HG02852 (cell line): ENCODE data around the gene MALSU1.
"Not testable (repeated sequence)": the region's sequence is repeated elsewhere in the genome, so short reads cannot be mapped to it uniquely, and the experiment has no call there.

Experiments
- ATAC-seq: cut with Tn5 transposase; IDR thresholded peaks from one replicate; pipeline ENCODE4 v1.9.1; 2021; ENCODE audit warnings: mild to moderate bottlenecking, moderate library complexity; ENCODE audit not compliant: unreplicated experiment

The MALSU1 gene

GRCh38 chr7:23285657-23286646 lies 13.2 kb upstream of the MALSU1 start:
- ATAC-seq, result no peak

GRCh38 chr7:23287612-23288011 lies 11.5 kb upstream of the MALSU1 start:
- ATAC-seq, result no peak

GRCh38 chr7:23290993-23291392 lies 8.1 kb upstream of the MALSU1 start:
- no peak for ATAC-seq

DNA sequence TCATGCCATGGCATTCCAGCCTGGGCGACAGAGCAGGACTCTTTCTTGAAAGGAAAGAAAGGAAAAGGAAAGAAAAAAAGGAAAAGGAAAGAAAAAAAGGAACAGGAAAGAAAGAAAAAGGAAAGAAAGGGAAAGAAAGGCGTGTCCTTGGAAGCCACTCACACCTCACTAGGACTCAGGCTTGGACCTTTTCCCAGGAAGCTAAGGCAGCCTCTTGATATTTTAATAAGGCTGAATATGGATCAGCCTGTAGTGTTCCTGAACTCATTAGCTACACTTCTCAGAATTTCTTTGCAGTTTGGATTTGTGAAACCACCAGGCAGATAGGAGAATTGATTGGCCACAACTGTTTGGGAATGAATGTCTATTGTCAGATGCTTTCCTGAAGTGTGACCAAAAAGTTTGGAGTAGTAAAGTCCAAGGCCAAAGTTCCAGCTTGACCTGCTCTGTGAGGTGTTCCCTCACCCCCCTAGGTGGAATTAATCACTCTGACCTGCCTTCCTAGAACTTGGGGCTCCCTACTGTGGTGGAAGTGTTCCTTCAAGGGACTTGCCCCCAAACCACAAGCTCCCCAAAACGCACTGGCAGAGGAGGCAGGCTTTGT lies 7.1 kb upstream of the MALSU1 start:
- ATAC-seq, result no peak

- ATAC-seq, result no peak
These were observed 6.5 kb upstream of the MALSU1 start for GRCh38 chr7:23292623-23293022.

DNA sequence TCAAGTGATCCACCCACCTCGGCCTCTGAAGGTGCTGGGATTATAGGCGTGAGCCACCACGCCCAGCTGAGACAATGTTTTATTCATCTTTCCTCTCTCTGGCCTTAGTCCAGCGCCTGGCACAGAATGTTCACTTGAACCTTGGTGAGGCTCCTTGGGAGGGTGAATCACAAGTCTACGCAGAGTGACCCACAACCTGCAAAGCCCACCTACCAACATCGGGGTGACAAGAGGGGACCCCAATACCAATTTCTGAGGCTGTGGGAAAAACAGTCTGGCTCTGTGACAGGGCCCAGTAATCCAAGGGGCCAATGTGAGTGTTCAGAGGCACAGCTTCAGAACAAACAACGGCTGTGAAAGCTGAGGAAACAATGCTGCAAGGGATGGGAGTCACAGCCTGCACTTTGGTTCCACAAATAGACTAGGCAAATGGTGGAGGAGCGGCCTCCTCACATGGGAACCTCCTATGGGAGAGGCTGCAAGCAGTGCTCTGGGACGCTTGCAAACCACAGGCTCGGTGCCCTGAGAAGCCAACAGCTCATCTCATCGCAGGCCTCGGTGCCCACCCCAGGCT lies 5.6 kb upstream of the MALSU1 start:
- ATAC-seq, result no peak

GRCh38 chr7:23294549-23295400 lies 4.4 kb upstream of the MALSU1 start:
- no peak for ATAC-seq

DNA sequence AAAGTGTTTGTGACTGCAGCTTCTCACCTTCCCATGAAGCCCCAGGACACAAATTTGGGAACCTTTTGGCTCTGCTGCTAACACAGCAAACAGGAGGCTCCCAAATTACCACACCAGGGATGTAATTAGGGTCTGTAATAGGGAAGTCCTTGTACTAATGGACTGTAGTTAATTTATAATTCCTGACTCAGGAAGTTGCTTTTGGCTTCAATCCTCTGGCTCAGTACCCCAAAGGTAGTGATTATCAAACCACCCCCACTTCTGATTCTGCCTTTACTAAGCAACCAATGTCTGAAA lies 3.8 kb upstream of the MALSU1 start:
- no peak for ATAC-seq

GRCh38 chr7:23298141-23298881 lies 828 bp upstream of the MALSU1 start:
- ATAC-seq, result no peak

GRCh38 chr7:23299770-23300300 lies 696 bp downstream of the MALSU1 start:
- no peak for ATAC-seq

- no peak for ATAC-seq
These were observed 7.9 kb downstream of the MALSU1 start for GRCh38 chr7:23306936-23307521.

- no peak for ATAC-seq
These were observed 9.6 kb downstream of the MALSU1 start for GRCh38 chr7:23308754-23309153.

DNA sequence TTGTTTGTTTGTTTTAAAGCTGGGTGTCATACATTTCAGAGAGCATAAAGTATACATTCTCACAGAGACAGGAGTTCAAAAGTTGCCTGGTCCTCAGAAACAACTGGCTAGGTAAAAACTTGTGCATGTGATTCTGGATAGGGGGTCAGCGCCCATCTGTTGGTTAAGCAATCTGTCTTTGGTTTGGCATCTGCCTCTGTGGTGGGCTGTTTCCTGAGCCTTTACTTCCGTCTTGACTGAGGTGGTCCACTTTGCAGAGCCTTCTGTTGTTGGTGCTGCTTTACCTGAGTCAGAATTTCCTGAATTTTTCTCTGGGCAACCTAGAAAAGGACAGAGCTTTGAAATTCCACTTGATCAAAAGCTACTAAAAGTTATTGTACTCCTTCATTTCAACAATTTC lies 13.0 kb downstream of the MALSU1 start:
- not testable (repeated sequence) for ATAC-seq

GRCh38 chr7:23315366-23315765 lies 16.2 kb downstream of the MALSU1 start:
- ATAC-seq, result no peak

DNA sequence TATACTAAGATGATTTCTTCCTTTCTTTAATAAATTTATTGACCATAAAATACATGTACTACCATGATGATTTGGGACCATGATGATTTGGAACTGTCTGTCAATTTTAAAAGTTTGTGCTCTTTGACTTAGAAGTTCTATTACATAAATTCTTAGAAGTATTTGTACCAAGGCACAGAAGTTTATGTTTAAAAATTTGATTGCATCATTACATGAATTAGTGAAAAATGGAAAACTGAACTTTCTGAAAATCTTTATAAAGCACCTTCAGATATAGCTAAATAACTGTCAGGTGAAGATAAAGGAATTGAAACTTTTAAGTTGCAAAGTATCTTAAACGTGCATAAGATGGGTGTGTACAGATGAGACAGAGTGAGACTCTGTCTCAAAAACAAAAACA lies 32.0 kb downstream of the MALSU1 start:
- ATAC-seq, result no peak

DNA sequence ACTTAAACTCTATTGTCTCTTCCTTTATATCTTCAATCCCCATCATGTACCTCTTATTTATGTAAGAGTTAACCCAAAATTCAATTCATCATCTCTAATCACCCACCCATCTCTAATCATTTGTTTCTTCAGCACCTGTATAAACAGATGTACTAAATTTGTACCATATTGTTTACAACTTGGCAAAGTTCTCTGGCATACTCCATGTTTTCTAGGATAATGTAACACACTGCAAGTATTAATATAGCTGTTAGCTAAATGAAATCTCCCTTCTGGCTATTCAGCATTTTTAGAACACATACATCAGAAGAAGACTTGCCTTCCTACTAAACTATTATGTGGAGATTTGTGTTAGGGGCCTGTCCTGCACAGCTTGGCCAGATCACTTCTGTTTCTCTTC lies 33.1 kb downstream of the MALSU1 start:
- no peak for ATAC-seq

DNA sequence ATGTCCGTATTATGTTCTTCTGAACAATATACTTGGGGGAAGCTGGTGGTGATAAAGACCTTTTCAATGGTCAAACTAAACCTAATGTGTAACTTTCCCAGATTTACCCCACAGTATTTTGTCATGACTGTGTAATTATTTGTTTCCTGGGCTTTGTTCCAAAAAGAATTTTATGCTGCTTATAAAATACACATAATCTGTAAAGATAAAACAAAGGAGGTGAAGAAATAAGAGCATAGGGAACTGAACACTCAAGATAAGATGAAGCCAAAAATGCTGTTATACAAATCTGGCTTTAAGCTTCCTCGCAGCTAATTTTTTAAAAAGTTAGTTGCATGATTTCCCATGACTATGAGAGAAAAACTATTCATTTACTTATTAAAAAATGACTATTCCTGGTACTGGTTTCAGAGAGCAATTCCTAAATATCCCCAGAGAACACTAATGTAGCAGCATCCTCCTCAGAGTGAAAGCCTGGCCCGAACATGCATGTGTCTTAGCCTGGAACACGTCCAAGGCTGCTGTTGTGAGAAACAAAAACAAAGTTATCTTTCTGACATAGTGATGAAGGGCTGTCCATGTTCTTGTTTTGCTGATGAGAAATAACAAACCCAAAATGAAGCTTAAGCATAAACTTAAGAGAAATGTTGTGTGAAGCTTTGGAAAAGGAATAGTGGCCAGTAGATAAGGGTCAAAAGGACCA lies 33.9 kb downstream of the MALSU1 start:
- no peak for ATAC-seq

GRCh38 chr7:23333671-23334246 lies 34.6 kb downstream of the MALSU1 start:
- no peak for ATAC-seq

DNA sequence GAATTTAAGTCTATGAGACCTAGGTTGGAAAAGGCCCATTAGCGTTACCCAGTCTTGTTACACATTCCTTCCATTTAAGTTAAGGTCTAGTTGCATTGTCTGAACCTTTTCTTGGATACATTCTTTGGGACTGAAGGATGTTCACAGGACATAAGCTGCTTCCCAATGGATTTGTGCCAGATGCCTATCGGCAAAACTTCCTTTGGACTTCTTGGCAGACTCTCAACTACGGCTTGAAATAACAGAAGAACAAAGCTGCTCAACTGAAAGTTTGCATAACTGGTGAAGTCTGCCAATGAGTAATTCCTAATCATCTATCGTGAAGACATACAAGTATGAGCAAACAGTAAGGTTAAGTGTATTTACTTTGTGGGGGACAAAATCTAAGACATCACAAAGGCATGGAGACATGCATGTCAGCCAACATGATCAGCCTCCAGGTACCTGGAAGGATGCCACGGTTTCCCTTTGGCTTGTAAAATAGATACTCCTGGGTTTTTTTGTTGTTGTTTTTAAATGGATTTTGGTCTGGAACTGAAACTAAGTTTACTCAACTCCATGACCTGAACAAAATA lies 35.4 kb downstream of the MALSU1 start:
- ATAC-seq, result no peak
